ENCODE data around the gene ITGA2.

DNA sequence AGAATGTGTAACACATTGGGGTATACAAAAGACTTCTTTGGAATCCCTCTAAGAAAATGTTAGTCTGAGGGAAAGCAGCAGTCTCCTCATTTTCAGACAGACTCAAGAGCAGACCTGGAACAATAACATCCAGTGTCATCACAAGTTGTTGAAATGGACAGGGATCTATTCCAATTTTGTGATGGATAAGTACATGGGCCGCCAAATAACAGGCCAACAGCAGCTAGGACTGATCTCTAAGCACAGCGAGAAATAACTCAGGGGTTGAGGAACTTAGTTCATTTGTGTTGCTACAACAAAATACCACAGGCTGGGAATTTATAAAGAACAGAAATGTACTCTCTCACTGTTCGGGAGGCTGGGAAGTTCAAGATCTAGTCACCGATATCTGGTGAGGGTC lies 7.6 kb upstream of the ITGA2 start:
- no peak for TF ChIP-seq CREB1 (IDR thresholded peaks at IDR 0.05; ENCODE audit: low read depth)
- TF ChIP-seq REST (IDR thresholded peaks at IDR 0.05; ENCODE audit: low read depth): no peak
- no peak for TF ChIP-seq NFIC (IDR thresholded peaks at IDR 0.05)
- TF ChIP-seq EP300 (IDR thresholded peaks at IDR 0.05; ENCODE audit: borderline replicate concordance): no peak
- TF ChIP-seq CEBPB (IDR thresholded peaks at IDR 0.05): no peak
- TF ChIP-seq TCF12 (IDR thresholded peaks at IDR 0.05; ENCODE audit: low read depth): no peak
- TF ChIP-seq TAF1 (IDR thresholded peaks at IDR 0.05; ENCODE audit: low read depth): no peak
